CD14-positive monocyte (primary cell): ENCODE measurements around the gene ARRB1. TPM values are rescaled to one million over a fixed set of nuclear protein-coding genes. Genes with fewer than 3 reads are reported as not detected.

ENCODE experiments used
- DNase-seq, 3 donors: peaks; one replicate each; pipeline ENCODE4 v3.0.0-alpha.2; 2011 to 2022
- H2AFZ ChIP-seq: 2 replicates; pipeline ENCODE4 v1.6.0; 2012; ENCODE audit warnings: mild to moderate bottlenecking, low read depth, low read length, inconsistent platforms; ENCODE audit not compliant: insufficient read depth, poor library complexity, severe bottlenecking
- H3K27ac ChIP-seq, 2 donors: 1 replicate in 1 of 2; 2 replicates in 1 of 2; pipeline ENCODE4 v1.5.1; 2012 to 2013; ENCODE audit warnings: low read length in 2 of 2, control low read depth in 1 of 2, inconsistent platforms in 1 of 2, low read depth in 1 of 2, mild to moderate bottlenecking in 1 of 2
- H3K27me3 ChIP-seq, 2 donors: one replicate each; pipeline versions ENCODE4 v1.6.0 to v1.6.1; 2011 to 2013; ENCODE audit warnings: low read length in 2 of 2; ENCODE audit not compliant: control insufficient read depth in 2 of 2, insufficient read depth in 2 of 2
- H3K36me3 ChIP-seq, 2 donors: replicated peaks in 1 of 2; 1 replicate in 1 of 2; 2 replicates in 1 of 2; pipeline versions ENCODE4 v1.5.1 to v1.6.1; 2012 to 2013; ENCODE audit warnings: low read length in 2 of 2, control low read depth in 1 of 2, inconsistent platforms in 1 of 2, mild to moderate bottlenecking in 1 of 2; ENCODE audit not compliant: insufficient read depth in 2 of 2, control insufficient read depth in 1 of 2
- H3K4me1 ChIP-seq, 2 donors: 1 replicate in 1 of 2; 2 replicates in 1 of 2; pipeline versions ENCODE4 v1.5.1 to v1.6.1; 2012 to 2013; ENCODE audit warnings: low read length in 2 of 2, control low read depth in 1 of 2, inconsistent platforms in 1 of 2, mild to moderate bottlenecking in 1 of 2, moderate library complexity in 1 of 2; ENCODE audit not compliant: insufficient read depth in 2 of 2, control insufficient read depth in 1 of 2
- H3K4me2 ChIP-seq: replicated peaks from 2 replicates; pipeline ENCODE3; 2012; ENCODE audit warnings: low read length, moderate library complexity, mild to moderate bottlenecking; ENCODE audit not compliant: poor library complexity, severe bottlenecking; ENCODE audit errors: extremely low read depth
- H3K4me3 ChIP-seq, 3 experiments: fragments of 200-600 bp in 1 of 3; sonication (generic) in 1 of 3; replicated peaks in 1 of 3; 1 replicate in 2 of 3; 2 replicates in 1 of 3; pipeline ENCODE4 v1.5.1; 2011 to 2013; ENCODE audit warnings: low read length in 3 of 3, mild to moderate bottlenecking in 3 of 3, control low read depth in 2 of 3, low read depth in 2 of 3, inconsistent platforms in 1 of 3, moderate library complexity in 1 of 3
- H3K79me2 ChIP-seq: 2 replicates; pipeline ENCODE4 v1.6.0; 2012; ENCODE audit warnings: mild to moderate bottlenecking, control low read depth, inconsistent platforms, low read length, moderate library complexity; ENCODE audit not compliant: insufficient read depth
- H3K9ac ChIP-seq: 2 replicates; pipeline ENCODE4 v1.6.0; 2017; ENCODE audit warnings: low read length, mild to moderate bottlenecking; ENCODE audit not compliant: insufficient read depth, poor library complexity, severe bottlenecking
- H3K9me3 ChIP-seq, 2 donors: replicated peaks in 1 of 2; 1 replicate in 1 of 2; 2 replicates in 1 of 2; pipeline versions ENCODE4 v1.5.1 to v1.6.1; 2012 to 2013; ENCODE audit warnings: low read length in 2 of 2, control low read depth in 1 of 2; ENCODE audit not compliant: control insufficient read depth in 1 of 2, insufficient read depth in 1 of 2
- H4K20me1 ChIP-seq: 2 replicates; pipeline ENCODE4 v1.6.0; 2012; ENCODE audit warnings: mild to moderate bottlenecking, low read length, control low read depth, moderate library complexity; ENCODE audit not compliant: insufficient read depth
- H3K27ac Mint-ChIP-seq, 7 donors: one replicate each; pipeline ENCODE4 v1.8.0; 2020; ENCODE audit warnings: mild to moderate bottlenecking in 7 of 7, mixed read lengths in 7 of 7, moderate library complexity in 6 of 7, inconsistent platforms in 2 of 7
- H3K27me3 Mint-ChIP-seq, 3 donors: one replicate each; pipeline ENCODE4 v1.8.0; 2021 to 2022; ENCODE audit warnings: low read depth in 3 of 3, mild to moderate bottlenecking in 3 of 3, mixed read lengths in 3 of 3, moderate library complexity in 3 of 3, inconsistent platforms in 1 of 3
- H3K36me3 Mint-ChIP-seq, 2 donors: one replicate each; pipeline ENCODE4 v1.8.0; 2020; ENCODE audit warnings: mixed read lengths in 2 of 2, inconsistent platforms in 1 of 2, mild to moderate bottlenecking in 1 of 2
- H3K4me1 Mint-ChIP-seq: one replicate; pipeline ENCODE4 v1.8.0; 2020; ENCODE audit warnings: mild to moderate bottlenecking, mixed read lengths
- H3K4me3 Mint-ChIP-seq, 2 donors: one replicate each; pipeline ENCODE4 v1.8.0; 2020; ENCODE audit warnings: mild to moderate bottlenecking in 2 of 2, mixed read lengths in 2 of 2, moderate library complexity in 1 of 2
- H3K9me3 Mint-ChIP-seq, 7 donors: one replicate each; pipeline ENCODE4 v1.8.0; 2020 to 2022; ENCODE audit warnings: mixed read lengths in 7 of 7, mild to moderate bottlenecking in 6 of 7, moderate library complexity in 6 of 7, inconsistent platforms in 2 of 7
- CTCF ChIP-seq: fragments of 200-600 bp; IDR thresholded peaks from one replicate; pipeline ENCODE4 v1.8.0; 2022; ENCODE audit warnings: antibody characterized with exemption, mild to moderate bottlenecking
- WGBS: methylation state at CpG from one replicate; pipeline ENCODE4 v1.1.5; 2013; ENCODE audit warnings: missing lambda C conversion rate; ENCODE audit not compliant: insufficient coverage; 5-methylcytosine and 5-hydroxymethylcytosine counted together
- intact Hi-C, 2 donors: fragments of 100-400 bp; cut with micrococcal nuclease; formaldehyde crosslinking; loops; one replicate each; pipeline versions ENCODE4 v1.15.0 to v1.15.1; 2023
- polyA plus RNA-seq, 3 donors: library from polyadenylated mRNA; depleted of rRNA in 1 of 3; unstranded in 2 of 3; stranded (reverse) in 1 of 3; fragments of 300-500 nt in 2 of 3; fragments of >200 nt in 1 of 3; fragmentation: Illumina TruSeq in 2 of 3; gene quantifications; 1 replicate in 2 of 3; 2 replicates in 1 of 3; pipeline ENCODE4 v1.2.3, GENCODE V29; 2012 to 2021

Gene ARRB1
- polyA plus RNA-seq, 3 donors: 52.6 to 114 (median 66.5) TPM

GRCh38 chr11:75272391-75272790 lies 79.1 kb downstream of the ARRB1 start:
- no peaks in the 10 kb centered on the region for H3K27me3 Mint-ChIP-seq
- Histone ChIP-seq H3K4me2 (no peak overlapping the region), H3K27ac (peak overlapping the region in 1 of 2 donors; percentile 44), H2AFZ (no peak overlapping the region), H3K4me1 (peaks cover 37 to 38% of the 10 kb centered on the region in 2 donors), H3K9ac (no peak overlapping the region), H3K27me3 (no peaks in the 10 kb centered on the region), H3K79me2 (no peaks in the 10 kb centered on the region), H3K9me3 (no peaks in the 10 kb centered on the region), H3K4me3 (no peak overlapping the region), H3K36me3 (peaks cover 71 to 86% of the 10 kb centered on the region in 2 donors), H4K20me1 (peaks cover 92% of the 10 kb centered on the region)
- intact Hi-C loops: no loop called here
- H3K27ac Mint-ChIP-seq: peak overlapping the region in 4 of 7 donors; percentile 10 to 76 (median 60)
- no peaks in the 10 kb centered on the region for H3K9me3 Mint-ChIP-seq
- no peak for TF ChIP-seq CTCF
- peaks cover 43% of the 10 kb centered on the region for H3K4me1 Mint-ChIP-seq
- no peak for DNase-seq
- peaks cover 74 to 92% of the 10 kb centered on the region in 2 donors for H3K36me3 Mint-ChIP-seq
- no peak overlapping the region for H3K4me3 Mint-ChIP-seq
- WGBS: 47% methylated on average over 5 of the region's 5 CpGs

- H3K27me3 ChIP-seq: no peaks in the 10 kb centered on the region
- no peak overlapping the region for H3K4me3 ChIP-seq
- peaks cover 92% of the 10 kb centered on the region for H4K20me1 ChIP-seq
- no peaks in the 10 kb centered on the region for H3K79me2 ChIP-seq
- WGBS: 68% methylated on average over 6 of the region's 6 CpGs
- H3K4me3 Mint-ChIP-seq: no peak overlapping the region
- H3K4me1 ChIP-seq: peaks cover 38% of the 10 kb centered on the region in 2 donors
- no peaks in the 10 kb centered on the region for H3K27me3 Mint-ChIP-seq
- H3K4me1 Mint-ChIP-seq: peaks cover 42% of the 10 kb centered on the region
- peaks cover 71 to 86% of the 10 kb centered on the region in 2 donors for H3K36me3 ChIP-seq
- H3K27ac ChIP-seq: peak overlapping the region in 1 of 2 donors; percentile 44
- H3K9ac ChIP-seq: no peak overlapping the region
- H2AFZ ChIP-seq: no peak overlapping the region
- intact Hi-C loops: no loop called here
- no peak for TF ChIP-seq CTCF
- no peak for DNase-seq
- H3K36me3 Mint-ChIP-seq: peaks cover 72 to 92% of the 10 kb centered on the region in 2 donors
- H3K9me3 ChIP-seq: no peaks in the 10 kb centered on the region
- H3K9me3 Mint-ChIP-seq: no peaks in the 10 kb centered on the region
- peak overlapping the region in 2 of 7 donors; percentile 13 to 73 for H3K27ac Mint-ChIP-seq
- no peak overlapping the region for H3K4me2 ChIP-seq
These were observed 79.7 kb downstream of the ARRB1 start for GRCh38 chr11:75271730-75272129.
